H1 (cell line): ENCODE measurements around the gene INAFM2. TPM values are rescaled to one million over a fixed set of nuclear protein-coding genes. Genes with fewer than 3 reads are reported as not detected.

Source experiments
- ASH2L ChIP-seq: fragments of 200-600, 300-600 bp; sonication (generic); IDR thresholded peaks from one replicate; pipeline ENCODE4 v1.7.1; 2017; ENCODE audit warnings: low read length
- CBX5 ChIP-seq: fragments of 300-800, 300-1000 bp; sonication (generic); IDR thresholded peaks from 2 replicates; pipeline ENCODE4 v1.7.1; 2016; ENCODE audit warnings: antibody characterized with exemption, low read length, low read depth
- EZH2 ChIP-seq: fragments of 200-600 bp; sonication (generic); IDR thresholded peaks from 2 replicates; pipeline ENCODE4 v1.7.1; 2012; ENCODE audit warnings: low read depth, mild to moderate bottlenecking, moderate library complexity, low read length, inconsistent platforms; ENCODE audit not compliant: severe bottlenecking
- RXRA ChIP-seq: IDR thresholded peaks from 2 replicates; pipeline ENCODE4 v1.6.1; 2011; ENCODE audit warnings: low read depth, mild to moderate bottlenecking, low read length, moderate library complexity; ENCODE audit not compliant: insufficient read depth
- polyA plus RNA-seq, 7 experiments: library from polyadenylated mRNA; depleted of rRNA in 3 of 7; stranded (reverse) in 5 of 7; unstranded in 2 of 7; fragments of >200 nt in 5 of 7; fragments of 200-250 nt in 2 of 7; gene quantifications; 1 replicate in 5 of 7; 2 replicates in 1 of 7; 4 replicates in 1 of 7; pipeline versions ENCODE4 v1.2.1 to v1.2.3, GENCODE V29; 2011 to 2013; ENCODE audit warnings: missing spikeins in 2 of 7, mixed read lengths in 2 of 7
- total RNA-seq: library from RNA; stranded (reverse); fragmentation: NEBNext Ultra II Directional; extraction: Animal tissue kit (Norgen Biotek cat#: 25700); gene quantifications from 2 replicates; pipeline ENCODE4 v1.2.1, GENCODE V29; 2021

INAFM2 gene
- total and polyA plus RNA-seq, 2 of the 8 experiments (the other 6 are each of a cell fraction or from before 2014, with no cell fraction given) = 15.3 to 35.1 TPM

GRCh38 chr15:40313531-40314398 is 9.7 kb upstream of the INAFM2 start (continued):
- TF ChIP-seq ASH2L = no peak
- TF ChIP-seq RXRA = no peak
- no peak for TF ChIP-seq EZH2
- TF ChIP-seq CBX5 = no peak
